H9 (cell line): ENCODE results near the gene DUSP6. TPM values are rescaled to one million over a fixed set of nuclear protein-coding genes. Genes with fewer than 3 reads are reported as not detected.

Experiments used
- DNase-seq: peaks from one replicate; pipeline ENCODE4 v3.0.0-alpha.2; 2017
- H2AFZ ChIP-seq: one replicate; pipeline ENCODE4 v1.6.1; 2013; ENCODE audit warnings: mild to moderate bottlenecking, low read length, control low read depth, moderate library complexity
- H2AK5ac ChIP-seq: 2 replicates; pipeline ENCODE4 v1.6.1; 2013; ENCODE audit warnings: low read length, control low read depth, mixed read lengths; ENCODE audit not compliant: insufficient read length
- H2BK120ac ChIP-seq: one replicate; pipeline ENCODE4 v1.6.1; 2013; ENCODE audit warnings: low read depth, mild to moderate bottlenecking, low read length, control low read depth, inconsistent platforms; ENCODE audit not compliant: poor library complexity, severe bottlenecking
- H2BK12ac ChIP-seq: 2 replicates; pipeline ENCODE4 v1.6.1; 2013; ENCODE audit warnings: low read length, control low read depth, mixed read lengths, low read depth; ENCODE audit not compliant: insufficient read length
- H2BK15ac ChIP-seq: 2 replicates; pipeline ENCODE4 v1.6.1; 2013; ENCODE audit warnings: low read depth, low read length, control low read depth
- H2BK20ac ChIP-seq: one replicate; pipeline ENCODE4 v1.6.1; 2013; ENCODE audit warnings: low read depth, mild to moderate bottlenecking, low read length, control low read depth, inconsistent platforms; ENCODE audit not compliant: poor library complexity, severe bottlenecking
- H2BK5ac ChIP-seq: 2 replicates; pipeline ENCODE4 v1.6.1; 2013; ENCODE audit warnings: low read length, control low read depth, mixed read lengths; ENCODE audit not compliant: insufficient read length
- H3K14ac ChIP-seq: 2 replicates; pipeline ENCODE4 v1.6.1; 2013; ENCODE audit warnings: low read length, control low read depth; ENCODE audit not compliant: insufficient read depth
- H3K18ac ChIP-seq: 2 replicates; pipeline ENCODE4 v1.6.1; 2013; ENCODE audit warnings: low read depth, mild to moderate bottlenecking, mixed read lengths, low read length, control low read depth; ENCODE audit not compliant: insufficient read length
- H3K23ac ChIP-seq: 2 replicates; pipeline ENCODE4 v1.6.1; 2013; ENCODE audit warnings: low read length, control low read depth, mixed read lengths, low read depth; ENCODE audit not compliant: insufficient read length
- H3K23me2 ChIP-seq: 2 replicates; pipeline ENCODE4 v1.6.1; 2013; ENCODE audit warnings: low read depth, mild to moderate bottlenecking, mixed read lengths, low read length, control low read depth; ENCODE audit not compliant: insufficient read length, poor library complexity, severe bottlenecking
- H3K27ac ChIP-seq: 2 replicates; pipeline ENCODE4 v1.5.1; 2013; ENCODE audit warnings: low read length, control low read depth, mixed read lengths, low read depth; ENCODE audit not compliant: insufficient read length
- H3K27me3 ChIP-seq: 2 replicates; pipeline ENCODE4 v1.6.1; 2013; ENCODE audit warnings: low read length, control low read depth, inconsistent platforms; ENCODE audit not compliant: insufficient read depth
- H3K4ac ChIP-seq: 2 replicates; pipeline ENCODE4 v1.6.1; 2013; ENCODE audit warnings: low read depth, mild to moderate bottlenecking, control low read depth, inconsistent platforms, low read length, moderate library complexity
- H3K4me1 ChIP-seq: 2 replicates; pipeline ENCODE4 v1.6.1; 2013; ENCODE audit warnings: low read length, control low read depth, inconsistent platforms; ENCODE audit not compliant: insufficient read depth
- H3K4me2 ChIP-seq: 2 replicates; pipeline ENCODE4 v1.6.1; 2013; ENCODE audit warnings: low read length, control low read depth, mixed read lengths; ENCODE audit not compliant: insufficient read length, insufficient read depth
- H3K56ac ChIP-seq: 2 replicates; pipeline ENCODE4 v1.6.1; 2013; ENCODE audit warnings: low read depth, mild to moderate bottlenecking, mixed read lengths, low read length, control low read depth; ENCODE audit not compliant: insufficient read length
- H3K79me1 ChIP-seq: 2 replicates; pipeline ENCODE4 v1.6.1; 2013; ENCODE audit warnings: low read depth, mild to moderate bottlenecking, moderate library complexity, low read length, control low read depth, inconsistent platforms; ENCODE audit not compliant: insufficient read depth, poor library complexity, severe bottlenecking
- H3K79me2 ChIP-seq: 2 replicates; pipeline ENCODE4 v1.6.1; 2013; ENCODE audit warnings: low read length, control low read depth, inconsistent platforms; ENCODE audit not compliant: insufficient read depth
- H3K9ac ChIP-seq: 2 replicates; pipeline ENCODE4 v1.6.1; 2013; ENCODE audit warnings: low read length, control low read depth, mixed read lengths; ENCODE audit not compliant: insufficient read length; ENCODE audit errors: extremely low read depth
- H3K9me3 ChIP-seq: one replicate; pipeline ENCODE4 v1.6.1; 2013; ENCODE audit warnings: low read depth, low read length, inconsistent platforms; ENCODE audit not compliant: control insufficient read depth
- H3T11ph ChIP-seq: one replicate; pipeline ENCODE4 v1.6.1; 2013; ENCODE audit warnings: mild to moderate bottlenecking, low read length, control low read depth, inconsistent platforms
- H4K20me1 ChIP-seq: one replicate; pipeline ENCODE4 v1.6.1; 2013; ENCODE audit not compliant: control insufficient read depth, insufficient read length, insufficient read depth
- H4K5ac ChIP-seq: 2 replicates; pipeline ENCODE4 v1.6.1; 2013; ENCODE audit warnings: low read depth, mild to moderate bottlenecking, mixed read lengths, low read length, control low read depth; ENCODE audit not compliant: insufficient read length
- H4K8ac ChIP-seq: replicated peaks from 2 replicates; pipeline ENCODE4 v1.6.1; 2013; ENCODE audit warnings: low read length, control low read depth, mixed read lengths, low read depth; ENCODE audit not compliant: insufficient read length
- H4K91ac ChIP-seq: 2 replicates; pipeline ENCODE4 v1.6.1; 2013; ENCODE audit warnings: low read depth, mild to moderate bottlenecking, moderate library complexity, mixed read lengths, low read length, control low read depth; ENCODE audit not compliant: insufficient read length
- H3K27ac Mint-ChIP-seq, 3 experiments: 2 replicates in 2 of 3; 3 replicates in 1 of 3; pipeline ENCODE4 v1.8.0; 2020 to 2021; ENCODE audit warnings: mixed read lengths in 3 of 3, mild to moderate bottlenecking in 1 of 3, moderate library complexity in 1 of 3
- H3K27me3 Mint-ChIP-seq: 2 replicates; pipeline ENCODE4 v1.8.0; 2021; ENCODE audit warnings: low read depth, mild to moderate bottlenecking, moderate library complexity, mixed read lengths
- H3K36me3 Mint-ChIP-seq, 3 experiments: 2 replicates in 2 of 3; 3 replicates in 1 of 3; pipeline ENCODE4 v1.8.0; 2020 to 2021; ENCODE audit warnings: low read depth in 3 of 3, mixed read lengths in 3 of 3; ENCODE audit not compliant: insufficient read depth in 1 of 3
- H3K4me1 Mint-ChIP-seq, 2 experiments: 2 replicates each; pipeline ENCODE4 v1.8.0; 2020; ENCODE audit warnings: mixed read lengths in 2 of 2
- H3K4me3 Mint-ChIP-seq, 2 experiments: 2 replicates in 1 of 2; 3 replicates in 1 of 2; pipeline ENCODE4 v1.8.0; 2020 to 2021; ENCODE audit warnings: mild to moderate bottlenecking in 2 of 2, mixed read lengths in 2 of 2, moderate library complexity in 1 of 2
- H3K9me3 Mint-ChIP-seq, 2 experiments: 2 replicates in 1 of 2; 3 replicates in 1 of 2; pipeline ENCODE4 v1.8.0; 2020; ENCODE audit warnings: mild to moderate bottlenecking in 2 of 2, mixed read lengths in 2 of 2, moderate library complexity in 1 of 2
- total RNA-seq: library from RNA; stranded (reverse); gene quantifications from 2 replicates; pipeline ENCODE4 v1.2.1, GENCODE V29; 2021
- TF ChIP-seq, protein P1 (sequence below): fragments of 200-600 bp; sonication (generic); conservative IDR thresholded peaks from 3 replicates; pipeline ENCODE4 v1.8.0; 2021; ENCODE audit warnings: antibody characterized with exemption, mild to moderate bottlenecking

DUSP6 gene
- total RNA-seq, 1 experiment from 2014 or later, result 35.3 TPM

GRCh38 chr12:89363582-89363981 is 11.3 kb upstream of the DUSP6 start:
- no peak for DNase-seq
- no peak overlapping the region for H3T11ph ChIP-seq
- no peak overlapping the region for H4K5ac ChIP-seq
- H3K4ac ChIP-seq, result no peak overlapping the region
- peaks cover 0 to 5% of the 10 kb centered on the region in 2 experiments; a peak in 2 of 4 replicates for H3K4me1 Mint-ChIP-seq
- H3K23ac ChIP-seq, result no peak overlapping the region
- no peaks in the 10 kb centered on the region for H3K9me3 Mint-ChIP-seq
- H3K14ac ChIP-seq, result no peak overlapping the region
- H4K8ac ChIP-seq, result no peak overlapping the region
- H3K79me1 ChIP-seq, result no peaks in the 10 kb centered on the region
- H3K4me1 ChIP-seq, result 0 out of 2 replicates have a peak, but pooled peaks cover 5% of the 10 kb centered on the region
- H3K36me3 Mint-ChIP-seq, result no peaks in the 10 kb centered on the region
- H2BK20ac ChIP-seq, result no peak overlapping the region
- H2BK12ac ChIP-seq, result no peak overlapping the region
- H2BK15ac ChIP-seq, result no peak overlapping the region
- H2AK5ac ChIP-seq, result no peak overlapping the region
- H4K91ac ChIP-seq, result no peak overlapping the region
- TF ChIP-seq, protein P1, sequence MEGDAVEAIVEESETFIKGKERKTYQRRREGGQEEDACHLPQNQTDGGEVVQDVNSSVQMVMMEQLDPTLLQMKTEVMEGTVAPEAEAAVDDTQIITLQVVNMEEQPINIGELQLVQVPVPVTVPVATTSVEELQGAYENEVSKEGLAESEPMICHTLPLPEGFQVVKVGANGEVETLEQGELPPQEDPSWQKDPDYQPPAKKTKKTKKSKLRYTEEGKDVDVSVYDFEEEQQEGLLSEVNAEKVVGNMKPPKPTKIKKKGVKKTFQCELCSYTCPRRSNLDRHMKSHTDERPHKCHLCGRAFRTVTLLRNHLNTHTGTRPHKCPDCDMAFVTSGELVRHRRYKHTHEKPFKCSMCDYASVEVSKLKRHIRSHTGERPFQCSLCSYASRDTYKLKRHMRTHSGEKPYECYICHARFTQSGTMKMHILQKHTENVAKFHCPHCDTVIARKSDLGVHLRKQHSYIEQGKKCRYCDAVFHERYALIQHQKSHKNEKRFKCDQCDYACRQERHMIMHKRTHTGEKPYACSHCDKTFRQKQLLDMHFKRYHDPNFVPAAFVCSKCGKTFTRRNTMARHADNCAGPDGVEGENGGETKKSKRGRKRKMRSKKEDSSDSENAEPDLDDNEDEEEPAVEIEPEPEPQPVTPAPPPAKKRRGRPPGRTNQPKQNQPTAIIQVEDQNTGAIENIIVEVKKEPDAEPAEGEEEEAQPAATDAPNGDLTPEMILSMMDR, result no peak
- H3K23me2 ChIP-seq, result no peaks in the 10 kb centered on the region
- H2BK5ac ChIP-seq, result no peak overlapping the region
- H3K27me3 Mint-ChIP-seq, result peaks cover 32% of the 10 kb centered on the region
- no peak overlapping the region for H3K9ac ChIP-seq
- H4K20me1 ChIP-seq, result no peaks in the 10 kb centered on the region
- H2BK120ac ChIP-seq, result no peak overlapping the region
- H3K56ac ChIP-seq, result no peak overlapping the region
- no peak overlapping the region for H3K4me3 Mint-ChIP-seq
- no peaks in the 10 kb centered on the region for H3K79me2 ChIP-seq
- no peak overlapping the region for H3K27ac ChIP-seq
- no peak overlapping the region for H2AFZ ChIP-seq
- no peak overlapping the region for H3K18ac ChIP-seq
- H3K27me3 ChIP-seq, result no peaks in the 10 kb centered on the region
- no peak overlapping the region for H3K4me2 ChIP-seq
- H3K27ac Mint-ChIP-seq, result no peak overlapping the region
- H3K9me3 ChIP-seq, result no peaks in the 10 kb centered on the region
